Bronchial epithelial cell (primary cell): ENCODE measurements around the gene FOXN3. TPM values are rescaled to one million over a fixed set of nuclear protein-coding genes. Genes with fewer than 3 reads are reported as not detected.

Experiments used
- DNase-seq: peaks from one replicate; pipeline ENCODE4 v3.0.0-alpha.2; 2010; ENCODE audit warnings: low read depth
- FAIRE-seq: peaks from 2 replicates; lab custom pipeline; 2011; peaks lifted over from hg19 to GRCh38; lab: Jason Lieb, UNC
- H3K27me3 ChIP-seq: 2 replicates; pipeline ENCODE4 v1.5.1; 2011; ENCODE audit warnings: low read length; ENCODE audit not compliant: control insufficient read depth, insufficient read depth
- H3K36me3 ChIP-seq: 2 replicates; pipeline ENCODE4 v1.5.1; 2011; ENCODE audit warnings: low read length; ENCODE audit not compliant: control insufficient read depth, insufficient read depth
- H3K4me3 ChIP-seq: 2 replicates; pipeline ENCODE4 v1.5.1; 2011; ENCODE audit warnings: mild to moderate bottlenecking, low read depth, low read length, control low read depth
- CTCF ChIP-seq: IDR thresholded peaks from 2 replicates; pipeline ENCODE4 v1.5.1; 2011; ENCODE audit warnings: mild to moderate bottlenecking, moderate library complexity, low read length, control low read depth, inconsistent platforms; ENCODE audit not compliant: insufficient read depth, severe bottlenecking
- total RNA-seq: library from RNA; depleted of rRNA; stranded (reverse); fragments of >200 nt; gene quantifications from 2 replicates; pipeline ENCODE4 v1.2.1, GENCODE V29; 2014

Gene FOXN3
- total RNA-seq, 1 donor from 2014 or later: 5.8 TPM

- H3K4me3 ChIP-seq: no peak overlapping the region
- no peak for FAIRE-seq
- H3K36me3 ChIP-seq: no peaks in the 10 kb centered on the region
- H3K27me3 ChIP-seq: no peaks in the 10 kb centered on the region
- no peak for TF ChIP-seq CTCF
- DNase-seq: peak; percentile 14
Measured at GRCh38 chr14:89339579-89339978, 77.5 kb downstream of the FOXN3 start.

- TF ChIP-seq CTCF: no peak
- Histone ChIP-seq H3K27me3 (no peaks in the 10 kb centered on the region), H3K4me3 (no peak overlapping the region), H3K36me3 (no peaks in the 10 kb centered on the region)
- no peak for FAIRE-seq
- DNase-seq: no peak
Measured at GRCh38 chr14:89339158-89339557, 77.9 kb downstream of the FOXN3 start.

GRCh38 chr14:89336338-89336737, 80.7 kb downstream of the FOXN3 start:
- FAIRE-seq (no peak), DNase-seq (no peak)
- Histone ChIP-seq H3K36me3 (no peaks in the 10 kb centered on the region), H3K4me3 (no peak overlapping the region), H3K27me3 (no peaks in the 10 kb centered on the region)
- no peak for TF ChIP-seq CTCF

- TF ChIP-seq CTCF: no peak
- no peak overlapping the region for H3K4me3 ChIP-seq
- H3K36me3 ChIP-seq: peaks cover 2% of the 10 kb centered on the region
- no peak for DNase-seq
- no peak for FAIRE-seq
- H3K27me3 ChIP-seq: no peaks in the 10 kb centered on the region
Measured at GRCh38 chr14:89332031-89332430, 85.0 kb downstream of the FOXN3 start.

GRCh38 chr14:89331398-89331797, 85.6 kb downstream of the FOXN3 start:
- Histone ChIP-seq H3K4me3 (no peak overlapping the region), H3K27me3 (no peaks in the 10 kb centered on the region), H3K36me3 (peaks cover 2% of the 10 kb centered on the region)
- TF ChIP-seq CTCF: no peak
- DNase-seq (no peak), FAIRE-seq (no peak)
